ENCODE measurements around the gene LIMS1. TPM values are rescaled to one million over a fixed set of nuclear protein-coding genes. Genes with fewer than 3 reads are reported as not detected.

The LIMS1 gene
- total and polyA plus RNA-seq, 2 of the 13 experiments (the other 11 are each of a cell fraction or from before 2014, with no cell fraction given) = 38.3 to 49.6 TPM

- 0 out of 2 replicates have a peak, but pooled peaks have one; percentile 3 for TF ChIP-seq RXRB (CRISPR knock-in tag; IDR thresholded peaks at IDR 0.05; ENCODE audit: borderline replicate concordance)
- TF ChIP-seq CEBPZ (IDR thresholded peaks at IDR 0.05; ENCODE audit: low read length) = no peak
- 0 out of 2 replicates have a peak, but pooled peaks have one; percentile 64 for TF ChIP-seq ZNF674 (CRISPR knock-in tag; IDR thresholded peaks at IDR 0.05; ENCODE audit: low read depth)
- TF ChIP-seq ISX (CRISPR knock-in tag; conservative IDR thresholded peaks at IDR 0.05) = 0 out of 2 replicates have a peak, but pooled peaks have one; percentile 9
- 0 out of 2 replicates have a peak, but pooled peaks have one; percentile 11 for TF ChIP-seq ZNF225 (CRISPR knock-in tag; IDR thresholded peaks at IDR 0.05)
Measured at GRCh38 chr2:108534584-108535356, 500 bp downstream of the LIMS1 start (continued).

- Histone ChIP-seq H3K79me2 (ENCODE audit: insufficient read depth, low read length) (peaks cover 55% of the 10 kb centered on the region), H2AFZ (ENCODE audit: low read length) (no peak overlapping the region), H3K27ac (ENCODE audit: extremely low read length, insufficient read depth, low read length) (peak overlapping the region; percentile 68), H4K20me1 (ENCODE audit: insufficient read depth, low read length) (peaks cover 41% of the 10 kb centered on the region), H3K4me2 (ENCODE audit: low read depth, low read length) (peak overlapping the region; percentile 87), H3K9me3 (ENCODE audit: low read length) (no peaks in the 10 kb centered on the region), H3K9ac (ENCODE audit: insufficient read depth, low read depth, low read length) (peak overlapping the region; percentile 92), H3K27me3 (ENCODE audit: control insufficient read depth in 1 of 2, insufficient read depth in 2 of 2, low read length in 2 of 2) (no peaks in the 10 kb centered on the region; a peak in 1 of 5 replicates), H3K4me1 (ENCODE audit: insufficient read depth, low read length) (peaks cover 74% of the 10 kb centered on the region), H3K4me3 (replicated peaks in 1 of 3; ENCODE audit: insufficient read depth in 1 of 3, low read depth in 2 of 3, low read length in 3 of 3) (peak overlapping the region; percentile 65 to 87 (median 77)), H3K36me3 (replicated peaks in 1 of 2; ENCODE audit: control insufficient read depth in 1 of 2, insufficient read depth in 2 of 2, low read length in 2 of 2) (no peaks in the 10 kb centered on the region)
- intact Hi-C loops (cut with micrococcal nuclease; ENCODE audit: unreplicated experiment) = loop anchor here (2.0 kb wide), 1 partner anchor 86 kb away; the partner anchor contains the start of gene GCC2
- no TSS peak for BruUV-seq (replicated peaks)
- in situ Hi-C loops (cut with HindIII; ENCODE audit: extremely low pct_ligation_motif_present, low pct_unique_long_range_greater_than_20kb) = no loop called here
- ChIA-PET POLR2A (interaction anchor here (0.9 to 2.1 kb wide), 6 partner anchors 9 to 101 kb away, joined by 3 to 7 read pairs (median 3); partner anchors contain the start of gene GCC2), CTCF (ENCODE audit: low intra/inter-chr PET ratio, low total read pairs) (no interaction called here)
- FAIRE-seq (no peak), DNase-seq (ENCODE audit: low spot score) (no peak), ATAC-seq (no peak)
- 3% methylated on average over 9 of the region's 9 CpGs for whole genome bisulfite sequencing (ENCODE audit: low lambda C conversion rate)
- TF ChIP-seq ZNF740 (CRISPR knock-in tag; IDR thresholded peaks at IDR 0.05) (no peak), NFAT5 (CRISPR knock-in tag; IDR thresholded peaks at IDR 0.05) (no peak), UBTF (CRISPR knock-in tag; IDR thresholded peaks at IDR 0.05) (0 out of 2 replicates have a peak, but pooled peaks have one; percentile 3), ZNF570 (CRISPR knock-in tag; IDR thresholded peaks at IDR 0.05; ENCODE audit: borderline replicate concordance) (no peak), KLF6 (CRISPR knock-in tag; IDR thresholded peaks at IDR 0.05) (no peak)
Measured at GRCh38 chr2:108535357-108535631, 1.0 kb downstream of the LIMS1 start.
